ENCODE data around the gene DGKZ. TPM values are rescaled to one million over a fixed set of nuclear protein-coding genes. Genes with fewer than 3 reads are reported as not detected.
A peak's percentile ranks its signal among the peaks of the same experiment; 100 is the strongest.

The DGKZ gene
- total and polyA plus RNA-seq, 4 donors = 33.3 to 63.2 (median 44.1) TPM

DNA sequence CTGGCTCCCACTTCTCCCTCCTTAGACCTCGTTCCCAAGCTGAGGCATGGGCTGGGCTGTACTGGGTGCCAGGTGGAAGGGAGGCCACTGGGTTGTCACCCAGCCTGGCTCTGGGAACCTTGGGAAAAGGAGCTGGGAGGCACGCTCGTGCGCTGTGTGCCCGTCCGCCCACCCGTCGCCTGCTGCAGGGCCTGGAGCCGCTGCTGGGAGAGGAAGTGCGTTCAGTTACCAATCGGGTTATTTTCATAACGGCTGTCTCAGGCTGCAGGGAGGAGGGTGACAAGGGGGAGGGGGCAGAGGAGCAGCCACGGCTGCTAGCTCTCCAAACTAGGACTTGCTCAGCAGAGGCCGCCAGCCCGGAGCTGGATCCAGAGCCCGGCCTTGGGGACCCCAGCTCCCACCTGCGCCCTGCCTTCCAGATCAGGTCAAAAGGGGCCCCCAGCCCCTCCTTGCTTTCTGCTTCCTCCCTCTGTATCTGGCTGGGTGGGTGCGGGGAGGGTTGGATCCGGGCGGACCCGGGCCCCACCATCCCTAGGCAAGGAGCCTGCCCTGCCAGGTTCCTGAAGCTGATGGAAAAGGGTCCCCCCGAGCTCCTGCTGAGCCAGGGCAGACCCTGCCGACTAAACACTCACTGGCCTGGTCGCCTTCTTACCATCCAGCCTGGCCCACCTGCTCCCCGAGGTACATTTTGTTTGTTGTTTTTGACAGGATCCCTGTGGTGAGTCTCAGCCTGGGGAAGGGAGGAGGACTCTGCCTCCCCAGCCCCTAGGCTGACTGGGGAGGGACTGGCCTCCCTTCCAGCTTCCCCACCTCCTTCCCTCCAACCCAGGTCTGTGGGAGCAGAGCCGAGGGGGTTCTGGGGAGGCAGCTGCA is 14.3 kb downstream of the DGKZ start:
- H3K4me3 ChIP-seq = no peak overlapping the region
- DNase-seq = peak; percentile 86 to 93 (median 89)
- H3K4me1 ChIP-seq (ENCODE audit: control insufficient read depth in 5 of 5, insufficient read depth in 5 of 5, low read length in 5 of 5) = peaks cover 4 to 33% (median 23%) of the 10 kb centered on the region in 5 donors
- peaks cover 0 to 3% (median 0%) of the 10 kb centered on the region in 4 donors for H3K36me3 ChIP-seq (ENCODE audit: control insufficient read depth in 4 of 4, insufficient read depth in 4 of 4, low read length in 4 of 4)
- ATAC-seq (ENCODE audit: insufficient read depth, low FRiP score) = peak; percentile 55
- no peaks in the 10 kb centered on the region for H3K9me3 ChIP-seq (ENCODE audit: control insufficient read depth in 4 of 4, insufficient read depth in 3 of 4, low read length in 3 of 4)
- TF ChIP-seq, protein P1, sequence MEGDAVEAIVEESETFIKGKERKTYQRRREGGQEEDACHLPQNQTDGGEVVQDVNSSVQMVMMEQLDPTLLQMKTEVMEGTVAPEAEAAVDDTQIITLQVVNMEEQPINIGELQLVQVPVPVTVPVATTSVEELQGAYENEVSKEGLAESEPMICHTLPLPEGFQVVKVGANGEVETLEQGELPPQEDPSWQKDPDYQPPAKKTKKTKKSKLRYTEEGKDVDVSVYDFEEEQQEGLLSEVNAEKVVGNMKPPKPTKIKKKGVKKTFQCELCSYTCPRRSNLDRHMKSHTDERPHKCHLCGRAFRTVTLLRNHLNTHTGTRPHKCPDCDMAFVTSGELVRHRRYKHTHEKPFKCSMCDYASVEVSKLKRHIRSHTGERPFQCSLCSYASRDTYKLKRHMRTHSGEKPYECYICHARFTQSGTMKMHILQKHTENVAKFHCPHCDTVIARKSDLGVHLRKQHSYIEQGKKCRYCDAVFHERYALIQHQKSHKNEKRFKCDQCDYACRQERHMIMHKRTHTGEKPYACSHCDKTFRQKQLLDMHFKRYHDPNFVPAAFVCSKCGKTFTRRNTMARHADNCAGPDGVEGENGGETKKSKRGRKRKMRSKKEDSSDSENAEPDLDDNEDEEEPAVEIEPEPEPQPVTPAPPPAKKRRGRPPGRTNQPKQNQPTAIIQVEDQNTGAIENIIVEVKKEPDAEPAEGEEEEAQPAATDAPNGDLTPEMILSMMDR (IDR thresholded peaks at IDR 0.05; ENCODE audit: control extremely low read depth, extremely low read depth) = no peak
- WGBS, 2 donors = 5 to 20% methylated on average over 26 of the region's 26 CpGs
- H3K9ac ChIP-seq (ENCODE audit: insufficient read depth in 1 of 2, low read length in 2 of 2) = peak overlapping the region; percentile 16 to 68
- no peaks in the 10 kb centered on the region for H3K27me3 ChIP-seq (ENCODE audit: control insufficient read depth in 3 of 3, insufficient read depth in 3 of 3, low read length in 2 of 3)
- H3K27ac ChIP-seq (ENCODE audit: low read depth in 1 of 2, low read length in 1 of 2) = peak overlapping the region; percentile 73 to 88

- Histone ChIP-seq H3K4me1 (ENCODE audit: control insufficient read depth in 5 of 5, insufficient read depth in 5 of 5, low read length in 5 of 5) (peaks cover 4 to 35% (median 26%) of the 10 kb centered on the region in 5 donors), H3K27ac (ENCODE audit: low read depth in 1 of 2, low read length in 1 of 2) (peak overlapping the region; percentile 73 to 88), H3K36me3 (ENCODE audit: control insufficient read depth in 4 of 4, insufficient read depth in 4 of 4, low read length in 4 of 4) (peaks cover 0 to 6% (median 0%) of the 10 kb centered on the region in 4 donors), H3K9me3 (ENCODE audit: control insufficient read depth in 4 of 4, insufficient read depth in 3 of 4, low read length in 3 of 4) (no peaks in the 10 kb centered on the region), H3K4me3 (no peak overlapping the region), H3K27me3 (ENCODE audit: control insufficient read depth in 3 of 3, insufficient read depth in 3 of 3, low read length in 2 of 3) (no peaks in the 10 kb centered on the region), H3K9ac (ENCODE audit: insufficient read depth in 1 of 2, low read length in 2 of 2) (peak overlapping the region in 1 of 2 donors; percentile 13)
- 61 to 72% methylated on average over 20 of the region's 20 CpGs for WGBS, 2 donors
- no peak for ATAC-seq (ENCODE audit: insufficient read depth, low FRiP score)
- TF ChIP-seq, protein P1 (IDR thresholded peaks at IDR 0.05; ENCODE audit: control extremely low read depth, extremely low read depth) = no peak
- DNase-seq = no peak
These were observed 15.1 kb downstream of the DGKZ start for GRCh38 chr11:46362156-46363030.

- H3K9ac ChIP-seq (ENCODE audit: insufficient read depth in 1 of 2, low read length in 2 of 2) = peak overlapping the region in 1 of 2 donors; percentile 13
- peak; percentile 41 for ATAC-seq (ENCODE audit: insufficient read depth, low FRiP score)
- TF ChIP-seq, protein P1 (IDR thresholded peaks at IDR 0.05; ENCODE audit: control extremely low read depth, extremely low read depth) = no peak
- WGBS, 2 donors = 40 to 46% methylated on average over 9 of the region's 9 CpGs
- peak; percentile 61 to 65 (median 64) for DNase-seq
- no peak overlapping the region for H3K4me3 ChIP-seq
- peaks cover 0 to 8% (median 0%) of the 10 kb centered on the region in 4 donors for H3K36me3 ChIP-seq (ENCODE audit: control insufficient read depth in 4 of 4, insufficient read depth in 4 of 4, low read length in 4 of 4)
- H3K4me1 ChIP-seq (ENCODE audit: control insufficient read depth in 5 of 5, insufficient read depth in 5 of 5, low read length in 5 of 5) = peaks cover 4 to 38% (median 26%) of the 10 kb centered on the region in 5 donors
- H3K27me3 ChIP-seq (ENCODE audit: control insufficient read depth in 3 of 3, insufficient read depth in 3 of 3, low read length in 2 of 3) = no peaks in the 10 kb centered on the region
- no peaks in the 10 kb centered on the region for H3K9me3 ChIP-seq (ENCODE audit: control insufficient read depth in 4 of 4, insufficient read depth in 3 of 4, low read length in 3 of 4)
- peak overlapping the region; percentile 73 to 88 for H3K27ac ChIP-seq (ENCODE audit: low read depth in 1 of 2, low read length in 1 of 2)
These were observed 15.8 kb downstream of the DGKZ start for GRCh38 chr11:46363031-46363407.

Data from lung (tissue), 12 donors.